Prostate gland (tissue), 2 donors: ENCODE data around the gene EIF5A2. TPM values are rescaled to one million over a fixed set of nuclear protein-coding genes. Genes with fewer than 3 reads are reported as not detected.

Experiments used
- DNase-seq: peaks from one replicate; pipeline ENCODE4 v3.0.0-alpha.2; 2019; ENCODE audit warnings: low spot score
- H3K27ac ChIP-seq, 2 donors: fragments of 200-600 bp; sonication (generic); 2 replicates each; pipeline ENCODE4 v1.5.1; 2017 to 2019
- H3K27me3 ChIP-seq: fragments of 200-600 bp; sonication (generic); replicated peaks from 2 replicates; pipeline ENCODE4 v1.5.1; 2019; ENCODE audit not compliant: insufficient read depth
- H3K36me3 ChIP-seq, 2 donors: fragments of 200-600 bp; sonication (generic); 1 replicate in 1 of 2; 2 replicates in 1 of 2; pipeline versions ENCODE4 v1.5.1 to v1.8.1; 2017 to 2019
- H3K4me1 ChIP-seq: fragments of 200-600 bp; sonication (generic); replicated peaks from 2 replicates; pipeline ENCODE4 v1.5.1; 2019
- H3K4me3 ChIP-seq, 2 donors: fragments of 200-600 bp; sonication (generic); 2 replicates each; pipeline ENCODE4 v1.5.1; 2017 to 2019
- H3K9me3 ChIP-seq: fragments of 200-600 bp; sonication (generic); 2 replicates; pipeline ENCODE4 v1.5.1; 2017
- POLR2A ChIP-seq: fragments of 450-650 bp; IDR thresholded peaks from one replicate; pipeline ENCODE4 v1.6.1; 2016; ENCODE audit warnings: antibody characterized with exemption, mild to moderate bottlenecking
- POLR2AphosphoS5 ChIP-seq: sonication (generic); formaldehyde crosslinking; IDR thresholded peaks from one replicate; pipeline ENCODE4 v1.6.1; 2017; ENCODE audit warnings: antibody characterized with exemption
- WGBS: methylation state at CpG from one replicate; pipeline ENCODE4 v1.1.5; 2018; 5-methylcytosine and 5-hydroxymethylcytosine counted together
- intact Hi-C: fragments of 100-400 bp; cut with DNase I; formaldehyde crosslinking; loops from one replicate; pipeline ENCODE4 v1.14.2; 2022
- total RNA-seq, 2 donors: library from RNA; depleted of rRNA; stranded (reverse); fragments of >200 nt; gene quantifications; one replicate each; pipeline ENCODE4 v1.1.0, GENCODE V29; 2016
- TF ChIP-seq, protein P1 (sequence below), 4 experiments: fragments of 200-600 bp in 2 of 4; fragments of 450-650 bp in 2 of 4; sonication (generic) in 2 of 4; IDR thresholded peaks; 1 replicate in 3 of 4; 2 replicates in 1 of 4; pipeline ENCODE4 v1.5.1; 2016 to 2019; ENCODE audit warnings: antibody characterized with exemption in 4 of 4, mild to moderate bottlenecking in 2 of 4, moderate library complexity in 2 of 4

EIF5A2 gene
- total RNA-seq, 2 donors from 2014 or later: 1.3 to 3.1 TPM

DNA sequence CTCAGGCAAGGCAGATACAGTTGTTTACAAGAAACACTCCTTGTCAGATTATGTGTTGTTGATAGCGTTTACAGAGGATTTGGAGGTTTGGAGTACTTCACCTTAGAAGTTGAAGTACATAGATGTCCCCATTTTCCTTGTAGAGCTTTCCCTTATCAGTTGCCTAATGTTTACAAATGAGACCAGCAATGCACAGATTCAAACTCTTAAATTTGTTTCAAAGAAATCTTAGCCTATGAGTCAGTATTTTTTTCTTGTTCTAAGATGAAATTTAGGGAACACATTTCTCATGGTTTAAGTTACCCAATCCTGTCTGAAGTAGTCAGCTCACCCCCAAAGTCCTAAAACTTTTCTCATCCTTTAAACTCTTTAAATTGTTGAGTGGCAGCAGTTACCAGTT is 6.3 kb upstream of the EIF5A2 start:
- DNase-seq: no peak
- WGBS: 65% methylated on average over 1 of the region's 1 CpG
- Histone ChIP-seq H3K4me1 (no peaks in the 10 kb centered on the region), H3K27ac (no peak overlapping the region), H3K4me3 (no peak overlapping the region), H3K9me3 (no peaks in the 10 kb centered on the region), H3K27me3 (no peaks in the 10 kb centered on the region), H3K36me3 (no peaks in the 10 kb centered on the region)
- no peak for TF ChIP-seq POLR2AphosphoS5
- no peak for TF ChIP-seq POLR2A
- TF ChIP-seq, protein P1, sequence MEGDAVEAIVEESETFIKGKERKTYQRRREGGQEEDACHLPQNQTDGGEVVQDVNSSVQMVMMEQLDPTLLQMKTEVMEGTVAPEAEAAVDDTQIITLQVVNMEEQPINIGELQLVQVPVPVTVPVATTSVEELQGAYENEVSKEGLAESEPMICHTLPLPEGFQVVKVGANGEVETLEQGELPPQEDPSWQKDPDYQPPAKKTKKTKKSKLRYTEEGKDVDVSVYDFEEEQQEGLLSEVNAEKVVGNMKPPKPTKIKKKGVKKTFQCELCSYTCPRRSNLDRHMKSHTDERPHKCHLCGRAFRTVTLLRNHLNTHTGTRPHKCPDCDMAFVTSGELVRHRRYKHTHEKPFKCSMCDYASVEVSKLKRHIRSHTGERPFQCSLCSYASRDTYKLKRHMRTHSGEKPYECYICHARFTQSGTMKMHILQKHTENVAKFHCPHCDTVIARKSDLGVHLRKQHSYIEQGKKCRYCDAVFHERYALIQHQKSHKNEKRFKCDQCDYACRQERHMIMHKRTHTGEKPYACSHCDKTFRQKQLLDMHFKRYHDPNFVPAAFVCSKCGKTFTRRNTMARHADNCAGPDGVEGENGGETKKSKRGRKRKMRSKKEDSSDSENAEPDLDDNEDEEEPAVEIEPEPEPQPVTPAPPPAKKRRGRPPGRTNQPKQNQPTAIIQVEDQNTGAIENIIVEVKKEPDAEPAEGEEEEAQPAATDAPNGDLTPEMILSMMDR (IDR thresholded peaks at IDR 0.05): no peak
- intact Hi-C loops: no loop called here

DNA sequence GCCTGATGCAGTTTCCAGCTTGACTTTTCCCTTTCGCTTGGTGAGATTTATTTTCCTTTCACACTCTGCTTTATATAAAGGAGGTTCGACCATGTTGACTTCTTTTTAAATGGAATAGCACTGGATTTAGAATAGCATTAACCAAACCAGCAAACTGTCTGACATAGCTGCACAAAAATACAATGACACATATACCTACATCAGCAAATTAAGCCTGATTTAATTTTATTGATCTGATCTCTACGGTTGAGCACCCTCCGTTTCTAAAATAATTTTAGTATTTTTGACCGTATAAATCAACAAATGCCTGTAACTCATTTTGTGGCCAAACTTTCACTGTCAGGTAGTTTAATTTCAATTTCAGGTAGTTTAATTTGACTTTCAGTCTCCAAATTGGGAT is 5.8 kb upstream of the EIF5A2 start:
- no peak overlapping the region for H3K27ac ChIP-seq
- 88% methylated on average over 5 of the region's 5 CpGs for WGBS
- no peaks in the 10 kb centered on the region for H3K36me3 ChIP-seq
- H3K4me1 ChIP-seq: no peaks in the 10 kb centered on the region
- H3K9me3 ChIP-seq: no peaks in the 10 kb centered on the region
- TF ChIP-seq POLR2A: no peak
- no peak for TF ChIP-seq POLR2AphosphoS5
- TF ChIP-seq, protein P1 (IDR thresholded peaks at IDR 0.05): no peak
- H3K27me3 ChIP-seq: no peaks in the 10 kb centered on the region
- DNase-seq: no peak
- no peak overlapping the region for H3K4me3 ChIP-seq
- intact Hi-C loops: no loop called here

DNA sequence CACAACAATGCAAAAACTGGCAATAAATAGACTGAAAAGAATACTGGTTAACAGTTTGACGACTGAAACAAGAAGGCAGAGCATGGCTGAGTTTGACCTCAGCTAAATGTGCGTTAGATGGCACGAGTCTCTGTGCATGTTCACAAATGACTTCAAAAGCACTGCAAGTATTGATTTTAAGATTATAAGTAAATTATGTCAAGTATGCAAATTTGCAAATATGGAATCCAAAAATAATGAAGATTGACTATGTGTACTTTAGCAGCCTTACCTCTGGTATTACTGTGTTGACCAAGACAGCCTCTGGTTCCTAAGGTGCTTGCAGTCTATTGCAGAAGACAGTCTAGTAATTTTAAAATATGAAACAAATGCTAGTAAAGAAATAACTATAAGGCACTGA is 2.6 kb upstream of the EIF5A2 start:
- Histone ChIP-seq H3K27ac (no peak overlapping the region), H3K4me3 (no peak overlapping the region), H3K4me1 (no peaks in the 10 kb centered on the region), H3K9me3 (no peaks in the 10 kb centered on the region), H3K36me3 (no peaks in the 10 kb centered on the region), H3K27me3 (no peaks in the 10 kb centered on the region)
- TF ChIP-seq POLR2A (no peak), POLR2AphosphoS5 (no peak)
- TF ChIP-seq, protein P1 (IDR thresholded peaks at IDR 0.05): no peak
- 94% methylated on average over 3 of the region's 3 CpGs for WGBS
- no peak for DNase-seq
- intact Hi-C loops: no loop called here

DNA sequence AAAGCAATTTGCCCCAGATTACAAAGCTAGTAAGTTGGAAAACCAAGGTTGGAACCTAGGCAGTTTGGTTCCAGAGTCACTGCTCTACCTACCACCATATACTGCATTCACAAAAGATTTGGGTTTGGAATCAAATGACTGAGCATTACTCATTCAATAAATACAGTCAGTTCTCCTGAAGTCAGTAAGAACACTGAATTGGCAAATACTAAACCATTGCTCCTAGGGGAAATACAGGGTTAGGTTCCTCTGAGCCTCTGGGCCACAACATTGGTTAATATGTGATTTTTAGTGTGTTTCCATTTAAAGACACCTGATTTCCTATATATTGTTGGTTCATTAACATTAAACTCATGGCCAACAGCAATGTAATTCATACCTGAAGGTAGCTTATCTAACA is 2.1 kb upstream of the EIF5A2 start:
- no peaks in the 10 kb centered on the region for H3K36me3 ChIP-seq
- no peaks in the 10 kb centered on the region for H3K9me3 ChIP-seq
- H3K27me3 ChIP-seq: no peaks in the 10 kb centered on the region
- no peak overlapping the region for H3K27ac ChIP-seq
- intact Hi-C loops: no loop called here
- TF ChIP-seq POLR2AphosphoS5 (no peak), POLR2A (no peak)
- TF ChIP-seq, protein P1 (IDR thresholded peaks at IDR 0.05): no peak
- no peak overlapping the region for H3K4me3 ChIP-seq
- no peak for DNase-seq
- H3K4me1 ChIP-seq: no peaks in the 10 kb centered on the region

DNA sequence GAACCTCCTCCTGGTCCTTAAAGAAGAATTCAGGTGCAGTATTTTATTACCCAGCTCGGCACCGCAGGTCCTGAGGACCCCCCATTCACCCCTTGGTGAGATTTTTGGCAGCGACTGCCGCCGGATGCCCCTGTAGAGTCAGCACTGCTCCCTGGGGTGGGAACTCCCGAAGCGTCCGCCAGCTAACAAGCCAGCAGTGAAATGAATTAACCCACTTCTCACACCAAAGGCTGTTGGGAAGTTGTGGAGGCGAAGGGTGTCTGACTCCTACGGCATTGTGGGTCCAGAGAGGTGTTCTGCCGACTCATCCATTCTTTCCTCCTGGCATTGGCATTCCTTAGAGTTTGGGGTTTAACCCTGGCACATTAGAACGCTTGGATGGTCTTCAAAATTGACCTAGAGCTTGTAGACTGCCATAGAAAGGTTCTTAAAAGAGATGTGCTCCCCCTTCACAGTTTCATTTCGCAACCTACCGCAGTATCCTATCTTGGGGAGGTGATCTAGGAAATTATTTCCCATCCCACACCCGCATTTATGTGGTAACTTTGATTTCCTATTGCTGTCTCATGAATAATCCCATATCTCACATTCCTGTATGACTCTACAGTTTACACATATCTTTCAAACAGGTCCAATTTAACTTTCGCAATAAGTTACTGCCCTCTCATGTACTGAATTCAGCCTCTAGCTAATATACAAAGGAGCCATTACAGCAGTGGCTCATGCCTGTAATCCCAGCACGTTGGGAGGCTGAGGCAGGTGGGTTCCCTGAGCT is 879 bp upstream of the EIF5A2 start:
- intact Hi-C loops: loop anchor here (2.0 kb wide), 1 partner anchor 39 kb away; the partner anchor contains the start of gene RPL22L1
- H3K27ac ChIP-seq: no peak overlapping the region

More for the DNA sequence above, 879 bp upstream of the EIF5A2 start:
- no peaks in the 10 kb centered on the region for H3K27me3 ChIP-seq
- no peak for DNase-seq
- no peaks in the 10 kb centered on the region for H3K4me1 ChIP-seq
- no peaks in the 10 kb centered on the region for H3K36me3 ChIP-seq
- no peak overlapping the region for H3K4me3 ChIP-seq
- WGBS: 88% methylated on average over 17 of the region's 17 CpGs
- H3K9me3 ChIP-seq: no peaks in the 10 kb centered on the region
- TF ChIP-seq POLR2A (no peak), POLR2AphosphoS5 (no peak)
- TF ChIP-seq, protein P1 (IDR thresholded peaks at IDR 0.05): no peak
